H1 (cell line): ENCODE data around the gene TRPC4. TPM values are rescaled to one million over a fixed set of nuclear protein-coding genes. Genes with fewer than 3 reads are reported as not detected.

ENCODE experiments used
- CTCF ChIA-PET: fragments of 300-600 bp; sonication (Branson Sonifier 250); formaldehyde crosslinking; loops from one replicate; lab custom pipeline; 2021; ENCODE audit not compliant: partially characterized antibody; lab: Charles Lee
- POLR2A ChIA-PET: fragments of 300-600 bp; sonication (Branson Sonifier 250); formaldehyde crosslinking; loops from one replicate; lab custom pipeline; 2021; ENCODE audit warnings: inconsistent platforms; ENCODE audit not compliant: partially characterized antibody; lab: Charles Lee
- DNase-seq, 2 experiments: peaks; one replicate each; pipeline versions ENCODE4 v3.0.0 to v3.0.0-alpha.2; 2010 to 2022; ENCODE audit warnings: low spot score in 2 of 2, low read depth in 1 of 2, mixed read lengths in 1 of 2
- FAIRE-seq: peaks from 2 replicates; lab custom pipeline; 2011; peaks lifted over from hg19 to GRCh38; lab: Jason Lieb, UNC
- H2AFZ ChIP-seq: 2 replicates; pipeline ENCODE4 v1.8.1; 2012; ENCODE audit warnings: low read length, inconsistent platforms
- H2AK5ac ChIP-seq: 2 replicates; pipeline ENCODE4 v1.6.1; 2013; ENCODE audit warnings: low read depth, low read length
- H2BK120ac ChIP-seq: replicated peaks from 2 replicates; pipeline ENCODE3; 2013; ENCODE audit warnings: low read depth, low read length, inconsistent platforms
- H2BK12ac ChIP-seq: 2 replicates; pipeline ENCODE4 v1.6.1; 2013; ENCODE audit warnings: low read depth, low read length
- H2BK15ac ChIP-seq: 2 replicates; pipeline ENCODE4 v1.6.1; 2013; ENCODE audit warnings: low read length
- H2BK20ac ChIP-seq: 2 replicates; pipeline ENCODE4 v1.6.1; 2013; ENCODE audit warnings: low read length
- H2BK5ac ChIP-seq: 2 replicates; pipeline ENCODE4 v1.6.1; 2013; ENCODE audit warnings: low read depth, low read length
- H3K14ac ChIP-seq: 2 replicates; pipeline ENCODE4 v1.6.1; 2013; ENCODE audit warnings: inconsistent platforms; ENCODE audit not compliant: insufficient read length
- H3K18ac ChIP-seq: 2 replicates; pipeline ENCODE4 v1.6.1; 2013; ENCODE audit warnings: low read length; ENCODE audit errors: extremely low read depth
- H3K23ac ChIP-seq: 2 replicates; pipeline ENCODE4 v1.6.1; 2013; ENCODE audit warnings: inconsistent platforms; ENCODE audit not compliant: insufficient read length
- H3K23me2 ChIP-seq: 2 replicates; pipeline ENCODE4 v1.6.1; 2013; ENCODE audit warnings: low read depth, low read length
- H3K27ac ChIP-seq: 2 replicates; pipeline ENCODE4 v1.6.1; 2011; ENCODE audit warnings: low read depth, low read length, inconsistent platforms
- H3K27me3 ChIP-seq, 4 experiments: replicated peaks in 1 of 4; 1 replicate in 1 of 4; 2 replicates in 3 of 4; pipeline versions ENCODE4 v1.6.1 to v1.8.1; 2011 to 2013; ENCODE audit warnings: low read length in 3 of 4, mild to moderate bottlenecking in 3 of 4, inconsistent platforms in 2 of 4, mixed read lengths in 2 of 4, moderate library complexity in 1 of 4; ENCODE audit not compliant: control insufficient read depth in 3 of 4, insufficient read depth in 3 of 4; ENCODE audit errors: extremely low read depth in 1 of 4
- H3K36me3 ChIP-seq, 4 experiments: 2 replicates each; pipeline versions ENCODE4 v1.6.1 to v1.8.1; 2011 to 2013; ENCODE audit warnings: mild to moderate bottlenecking in 4 of 4, low read length in 3 of 4, moderate library complexity in 2 of 4, control low read depth in 1 of 4, inconsistent platforms in 1 of 4; ENCODE audit not compliant: insufficient read depth in 4 of 4, control insufficient read depth in 2 of 4
- H3K4ac ChIP-seq: replicated peaks from 2 replicates; pipeline ENCODE3; 2013; ENCODE audit warnings: low read length, low read depth, mixed read lengths, inconsistent platforms; ENCODE audit not compliant: insufficient read length
- H3K4me1 ChIP-seq, 4 experiments: replicated peaks in 1 of 4; 1 replicate in 1 of 4; 2 replicates in 3 of 4; pipeline versions ENCODE4 v1.6.1 to v1.8.1; 2011 to 2013; ENCODE audit warnings: low read length in 3 of 4, inconsistent platforms in 2 of 4, mixed read lengths in 1 of 4; ENCODE audit not compliant: insufficient read depth in 4 of 4, control insufficient read depth in 3 of 4
- H3K4me2 ChIP-seq, 2 experiments: 2 replicates each; pipeline versions ENCODE4 v1.6.1 to v1.8.1; 2011 to 2013; ENCODE audit warnings: low read depth in 2 of 2, low read length in 2 of 2, control low read depth in 1 of 2, inconsistent platforms in 1 of 2, mild to moderate bottlenecking in 1 of 2; ENCODE audit not compliant: insufficient read depth in 1 of 2
- H3K4me3 ChIP-seq, 4 experiments: fragments of 200-600, 300-600 bp in 1 of 4; sonication (generic), shearing (Covaris generic), sonication (Bioruptor Twin) in 1 of 4; 2 replicates each; pipeline versions ENCODE4 v1.5.1 to v1.8.1; 2011 to 2016; ENCODE audit warnings: low read length in 4 of 4, low read depth in 3 of 4, control low read depth in 2 of 4, inconsistent platforms in 2 of 4, mild to moderate bottlenecking in 2 of 4, mixed read lengths in 1 of 4, moderate library complexity in 1 of 4; ENCODE audit not compliant: insufficient read depth in 2 of 4; ENCODE audit errors: extremely low read depth in 1 of 4
- H3K56ac ChIP-seq: replicated peaks from 2 replicates; pipeline ENCODE3; 2013; ENCODE audit warnings: low read depth, mild to moderate bottlenecking, mixed read lengths, low read length, inconsistent platforms; ENCODE audit not compliant: insufficient read length
- H3K79me1 ChIP-seq: 2 replicates; pipeline ENCODE4 v1.6.1; 2013; ENCODE audit warnings: low read depth, low read length, control low read depth
- H3K79me2 ChIP-seq, 2 experiments: 2 replicates each; pipeline versions ENCODE4 v1.6.1 to v1.8.1; 2012 to 2013; ENCODE audit warnings: low read length in 2 of 2, mild to moderate bottlenecking in 2 of 2, inconsistent platforms in 1 of 2; ENCODE audit not compliant: insufficient read depth in 2 of 2, control insufficient read depth in 1 of 2
- H3K9ac ChIP-seq, 4 experiments: replicated peaks in 1 of 4; 1 replicate in 1 of 4; 2 replicates in 3 of 4; pipeline versions ENCODE4 v1.6.1 to v1.8.1; 2011 to 2013; ENCODE audit warnings: low read depth in 3 of 4, low read length in 3 of 4, control low read depth in 2 of 4, mild to moderate bottlenecking in 2 of 4, moderate library complexity in 2 of 4, inconsistent platforms in 1 of 4; ENCODE audit errors: extremely low read depth in 1 of 4
- H3K9me3 ChIP-seq, 2 experiments: 2 replicates each; pipeline versions ENCODE4 v1.6.1 to v1.8.1; 2012 to 2013; ENCODE audit warnings: mild to moderate bottlenecking in 2 of 2, moderate library complexity in 2 of 2, control low read depth in 1 of 2, inconsistent platforms in 1 of 2, low read depth in 1 of 2, low read length in 1 of 2, mixed read lengths in 1 of 2; ENCODE audit not compliant: insufficient read depth in 2 of 2
- H4K20me1 ChIP-seq, 2 experiments: replicated peaks in 1 of 2; 2 replicates each; pipeline versions ENCODE3 to v1.8.1; 2011 to 2013; ENCODE audit warnings: inconsistent platforms in 2 of 2, low read length in 2 of 2, mild to moderate bottlenecking in 1 of 2; ENCODE audit not compliant: insufficient read depth in 2 of 2, control insufficient read depth in 1 of 2
- H4K5ac ChIP-seq: 2 replicates; pipeline ENCODE4 v1.6.1; 2013; ENCODE audit warnings: low read length, low read depth, mixed read lengths, inconsistent platforms; ENCODE audit not compliant: insufficient read length
- H4K8ac ChIP-seq: 2 replicates; pipeline ENCODE4 v1.8.0; 2013; ENCODE audit warnings: mild to moderate bottlenecking, moderate library complexity, low read length, inconsistent platforms; ENCODE audit not compliant: insufficient read depth; ENCODE audit errors: extremely low read depth
- H4K91ac ChIP-seq: replicated peaks from 2 replicates; pipeline ENCODE3; 2013; ENCODE audit warnings: low read length, mixed read lengths, inconsistent platforms; ENCODE audit not compliant: insufficient read length
- BCL11A ChIP-seq, 2 experiments: IDR thresholded peaks; one replicate each; pipeline ENCODE4 v1.6.1; 2011; ENCODE audit warnings: low read depth in 2 of 2, low read length in 2 of 2, mild to moderate bottlenecking in 2 of 2
- CBX5 ChIP-seq: fragments of 300-800, 300-1000 bp; sonication (generic); IDR thresholded peaks from 2 replicates; pipeline ENCODE4 v1.7.1; 2016; ENCODE audit warnings: antibody characterized with exemption, low read length, low read depth
- CHD2 ChIP-seq: IDR thresholded peaks from 2 replicates; pipeline ENCODE4 v1.6.1; 2012; ENCODE audit warnings: low read length, improper control_type of control experiment
- CREB1 ChIP-seq: IDR thresholded peaks from 2 replicates; pipeline ENCODE4 v1.6.1; 2012; ENCODE audit warnings: inconsistent platforms
- HDAC2 ChIP-seq, 2 experiments: fragments of 300-600 bp in 1 of 2; sonication (generic) in 1 of 2; IDR thresholded peaks; 2 replicates each; pipeline ENCODE4 v1.6.1; 2011 to 2012; ENCODE audit warnings: low read depth in 2 of 2, low read length in 2 of 2, mild to moderate bottlenecking in 2 of 2, moderate library complexity in 2 of 2, borderline replicate concordance in 1 of 2, inconsistent platforms in 1 of 2
- KDM5A ChIP-seq: fragments of 200-600 bp; IDR thresholded peaks from 2 replicates; pipeline ENCODE4 v1.7.1; 2012; ENCODE audit warnings: mild to moderate bottlenecking, low read length, inconsistent platforms, mixed read lengths
- RFX5 ChIP-seq: IDR thresholded peaks from 2 replicates; pipeline ENCODE4 v1.6.1; 2011; ENCODE audit warnings: low read depth, low read length, improper control_type of control experiment, borderline replicate concordance
- SIRT6 ChIP-seq: IDR thresholded peaks from one replicate; pipeline ENCODE4 v1.7.1; 2012; ENCODE audit warnings: low read length, inconsistent platforms
- SP1 ChIP-seq: IDR thresholded peaks from 2 replicates; pipeline ENCODE4 v1.6.1; 2011; ENCODE audit warnings: low read depth, low read length
- SP2 ChIP-seq: IDR thresholded peaks from 2 replicates; pipeline ENCODE4 v1.6.1; 2012; ENCODE audit warnings: mild to moderate bottlenecking, low read length, inconsistent platforms
- SUZ12 ChIP-seq: fragments of 200-600 bp; sonication (generic); IDR thresholded peaks from 2 replicates; pipeline ENCODE4 v1.6.1; 2012; ENCODE audit warnings: mild to moderate bottlenecking, inconsistent platforms, low read length, moderate library complexity, mixed read lengths
- TCF12 ChIP-seq: IDR thresholded peaks from 2 replicates; pipeline ENCODE4 v1.6.1; 2011; ENCODE audit warnings: low read depth, mild to moderate bottlenecking, low read length
- WGBS, 2 experiments: shearing (Covaris generic) in 1 of 2; methylation state at CpG; one replicate each; pipeline versions ENCODE4 v1.1.6 to v1.1.7; 2013 to 2015; ENCODE audit warnings: low lambda C conversion rate in 2 of 2, mixed read lengths in 2 of 2, inconsistent platforms in 1 of 2, low coverage in 1 of 2, missing lambda C conversion rate in 1 of 2; ENCODE audit not compliant: insufficient replicate concordance in 2 of 2, insufficient coverage in 1 of 2, insufficient read length in 1 of 2; ENCODE audit errors: extremely low coverage in 1 of 2, missing lambda C conversion rate in 1 of 2; 5-methylcytosine and 5-hydroxymethylcytosine counted together
- polyA plus RNA-seq, 7 experiments: library from polyadenylated mRNA; depleted of rRNA in 3 of 7; stranded (reverse) in 5 of 7; unstranded in 2 of 7; fragments of >200 nt in 5 of 7; fragments of 200-250 nt in 2 of 7; gene quantifications; 1 replicate in 5 of 7; 2 replicates in 1 of 7; 4 replicates in 1 of 7; pipeline versions ENCODE4 v1.2.1 to v1.2.3, GENCODE V29; 2011 to 2013; ENCODE audit warnings: missing spikeins in 2 of 7, mixed read lengths in 2 of 7
- total RNA-seq: library from RNA; stranded (reverse); fragmentation: NEBNext Ultra II Directional; extraction: Animal tissue kit (Norgen Biotek cat#: 25700); gene quantifications from 2 replicates; pipeline ENCODE4 v1.2.1, GENCODE V29; 2021

Gene TRPC4
- total and polyA plus RNA-seq, 2 of the 8 experiments (the other 6 are each of a cell fraction or from before 2014, with no cell fraction given): 12.3 to 14.7 TPM

- H3K4me2 ChIP-seq: no peak overlapping the region
- CTCF ChIA-PET: interaction anchor here (1.1 kb wide), 1 partner anchor 11 kb away, joined by 4 read pairs; no protein-coding TSS in a partner anchor
- DNase-seq (no peak), FAIRE-seq (no peak)
- no peaks in the 10 kb centered on the region for H3K9me3 ChIP-seq
- no peak overlapping the region for H4K8ac ChIP-seq
- no peak overlapping the region for H2BK120ac ChIP-seq
- no peak overlapping the region for H2BK20ac ChIP-seq
- no peak overlapping the region for H2BK15ac ChIP-seq
- H4K20me1 ChIP-seq: no peaks in the 10 kb centered on the region
- no peaks in the 10 kb centered on the region for H3K27me3 ChIP-seq
- H2BK12ac ChIP-seq: no peak overlapping the region
- H2AK5ac ChIP-seq: no peak overlapping the region
- H3K18ac ChIP-seq: no peak overlapping the region
- TF ChIP-seq TCF12 (no peak), SP2 (no peak), CBX5 (no peak), SUZ12 (no peak), BCL11A (IDR thresholded peaks at IDR 0.05; ENCODE audit: low read depth in 2 of 2, low read length in 2 of 2) (no peak), SIRT6 (no peak), RFX5 (no peak), CHD2 (no peak), CREB1 (no peak), HDAC2 (IDR thresholded peaks at IDR 0.05; ENCODE audit: borderline replicate concordance in 1 of 2, low read depth in 2 of 2, low read length in 2 of 2) (no peak), SP1 (no peak), KDM5A (no peak)
- no peak overlapping the region for H4K91ac ChIP-seq
- WGBS, 2 experiments: 85% methylated on average over 1 of the region's 1 CpG; no CpG with 5 or more reads in 1 of the 2 experiments
- no peak overlapping the region for H4K5ac ChIP-seq
- no peaks in the 10 kb centered on the region for H3K79me2 ChIP-seq
- no peaks in the 10 kb centered on the region for H3K36me3 ChIP-seq
- no peak overlapping the region for H3K23ac ChIP-seq
- no peak overlapping the region for H2AFZ ChIP-seq
- no peaks in the 10 kb centered on the region for H3K4me1 ChIP-seq
- no peaks in the 10 kb centered on the region for H3K79me1 ChIP-seq
- H3K14ac ChIP-seq: no peak overlapping the region
- no peaks in the 10 kb centered on the region for H3K23me2 ChIP-seq
- POLR2A ChIA-PET: no interaction called here
- no peak overlapping the region for H3K9ac ChIP-seq
- no peak overlapping the region for H3K27ac ChIP-seq
- H2BK5ac ChIP-seq: no peak overlapping the region
- no peak overlapping the region for H3K56ac ChIP-seq
- H3K4ac ChIP-seq: no peak overlapping the region
- no peak overlapping the region for H3K4me3 ChIP-seq
Measured at GRCh38 chr13:37616131-37616530, 253.4 kb downstream of the TRPC4 start.
